ENCODE measurements around the gene VSIG4.
"Not testable (repeated sequence)": the region's sequence is repeated elsewhere in the genome, so short reads cannot be mapped to it uniquely, and the experiment has no call there.

VSIG4 gene

DNA sequence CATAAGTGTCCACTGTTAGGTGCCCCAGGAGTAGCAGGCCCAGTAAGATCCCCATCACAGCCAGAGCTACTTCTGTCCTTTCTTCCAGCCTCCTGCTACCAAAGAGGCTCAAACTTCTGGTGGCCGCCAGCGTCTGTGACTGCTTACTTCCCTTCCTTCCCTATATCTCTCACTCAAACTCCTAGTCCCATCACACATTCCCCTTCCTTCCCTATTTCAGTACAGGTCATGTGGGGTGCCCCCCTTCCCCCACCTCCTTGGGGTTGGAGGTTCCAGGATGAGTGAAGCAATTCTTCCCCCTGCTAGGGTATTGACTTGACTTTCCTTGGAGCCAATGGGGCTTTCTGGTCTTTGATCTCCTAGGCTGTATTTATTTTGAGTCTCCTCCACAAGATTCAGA is at the start of gene VSIG4:
Gene VSIG4 (minus strand): TSS at position 137 of the 400 bp plus-strand sequence. CDS start 82 bp downstream, at position 55.
- H3K36me3 ChIP-seq (ENCODE audit: insufficient read depth, low read length): no peaks in the 10 kb centered on the region
- H2AFZ ChIP-seq (ENCODE audit: low read length, unreplicated experiment): no peak within 1 kb of the TSS

GRCh38 chrX:66076801-66077200 is 36.9 kb upstream of the VSIG4 start:
- Histone ChIP-seq H3K4me3 (ENCODE audit: low read depth, low read length) (no peak overlapping the region), H3K27me3 (ENCODE audit: insufficient read depth, low read length) (no peaks in the 10 kb centered on the region), H3K4me1 (ENCODE audit: control insufficient read depth, insufficient read depth, low read length, unreplicated experiment) (no peaks in the 10 kb centered on the region), H3K79me2 (ENCODE audit: control insufficient read depth, insufficient read depth, low read length, unreplicated experiment) (no peaks in the 10 kb centered on the region), H3K27ac (ENCODE audit: low read depth, low read length) (no peak overlapping the region), H2AFZ (ENCODE audit: low read length, unreplicated experiment) (no peak overlapping the region), H3K36me3 (ENCODE audit: insufficient read depth, low read length) (no peaks in the 10 kb centered on the region)

More for the DNA sequence above, at the start of gene VSIG4:
- H3K27ac ChIP-seq (ENCODE audit: low read depth, low read length): no peak within 1 kb of the TSS
- no peak within 1 kb of the TSS for H3K4me3 ChIP-seq (ENCODE audit: low read depth, low read length)
- H3K79me2 ChIP-seq (ENCODE audit: control insufficient read depth, insufficient read depth, low read length, unreplicated experiment): no peaks in the 10 kb centered on the region
- no peaks in the 10 kb centered on the region for H3K4me1 ChIP-seq (ENCODE audit: control insufficient read depth, insufficient read depth, low read length, unreplicated experiment)
- H3K27me3 ChIP-seq (ENCODE audit: insufficient read depth, low read length): no peaks in the 10 kb centered on the region

- no peak overlapping the region for H2AFZ ChIP-seq (ENCODE audit: low read length, unreplicated experiment)
- no peaks in the 10 kb centered on the region for H3K27me3 ChIP-seq (ENCODE audit: insufficient read depth, low read length)
- H3K4me3 ChIP-seq (ENCODE audit: low read depth, low read length): no peak overlapping the region
- H3K4me1 ChIP-seq (ENCODE audit: control insufficient read depth, insufficient read depth, low read length, unreplicated experiment): no peaks in the 10 kb centered on the region
- no peak overlapping the region for H3K27ac ChIP-seq (ENCODE audit: low read depth, low read length)
- H3K79me2 ChIP-seq (ENCODE audit: control insufficient read depth, insufficient read depth, low read length, unreplicated experiment): no peaks in the 10 kb centered on the region
- no peaks in the 10 kb centered on the region for H3K36me3 ChIP-seq (ENCODE audit: insufficient read depth, low read length)
Measured at GRCh38 chrX:66074920-66075879, 35.3 kb upstream of the VSIG4 start.

GRCh38 chrX:66071126-66071525 is 31.2 kb upstream of the VSIG4 start:
- no peaks in the 10 kb centered on the region for H3K4me1 ChIP-seq (ENCODE audit: control insufficient read depth, insufficient read depth, low read length, unreplicated experiment)
- no peaks in the 10 kb centered on the region for H3K27me3 ChIP-seq (ENCODE audit: insufficient read depth, low read length)
- no peaks in the 10 kb centered on the region for H3K79me2 ChIP-seq (ENCODE audit: control insufficient read depth, insufficient read depth, low read length, unreplicated experiment)
- H2AFZ ChIP-seq (ENCODE audit: low read length, unreplicated experiment): no peak overlapping the region
- no peak overlapping the region for H3K27ac ChIP-seq (ENCODE audit: low read depth, low read length)
- H3K36me3 ChIP-seq (ENCODE audit: insufficient read depth, low read length): no peaks in the 10 kb centered on the region
- H3K4me3 ChIP-seq (ENCODE audit: low read depth, low read length): no peak overlapping the region

DNA sequence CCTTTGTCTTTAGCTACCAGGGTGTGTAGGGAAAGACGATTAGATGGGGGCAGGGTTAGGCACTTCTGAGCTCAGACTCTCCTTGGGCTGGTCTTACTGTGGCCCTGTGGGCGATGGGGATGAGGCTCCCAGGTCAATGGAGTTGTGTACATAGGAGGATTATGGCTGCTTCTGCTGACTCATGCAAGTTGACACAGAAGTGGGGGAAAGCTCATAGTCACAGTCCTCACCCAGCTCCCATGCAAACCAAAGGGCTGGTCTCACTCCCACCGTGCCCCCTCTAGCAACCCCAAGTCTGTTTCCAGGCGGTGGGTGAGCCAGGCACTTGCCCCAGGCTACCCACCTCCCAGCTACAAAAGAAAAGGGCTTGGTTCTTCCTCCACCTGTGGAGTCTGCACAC is 24.4 kb upstream of the VSIG4 start:
- Histone ChIP-seq H3K4me3 (ENCODE audit: low read depth, low read length) (no peak overlapping the region), H3K27ac (ENCODE audit: low read depth, low read length) (no peak overlapping the region), H2AFZ (ENCODE audit: low read length, unreplicated experiment) (no peak overlapping the region), H3K36me3 (ENCODE audit: insufficient read depth, low read length) (no peaks in the 10 kb centered on the region), H3K4me1 (ENCODE audit: control insufficient read depth, insufficient read depth, low read length, unreplicated experiment) (no peaks in the 10 kb centered on the region), H3K79me2 (ENCODE audit: control insufficient read depth, insufficient read depth, low read length, unreplicated experiment) (no peaks in the 10 kb centered on the region), H3K27me3 (ENCODE audit: insufficient read depth, low read length) (no peaks in the 10 kb centered on the region)

- not testable (repeated sequence) for H3K79me2 ChIP-seq (ENCODE audit: control insufficient read depth, insufficient read depth, low read length, unreplicated experiment); H3K4me1 ChIP-seq (ENCODE audit: control insufficient read depth, insufficient read depth, low read length, unreplicated experiment); H2AFZ ChIP-seq (ENCODE audit: low read length, unreplicated experiment); H3K36me3 ChIP-seq (ENCODE audit: insufficient read depth, low read length); H3K27ac ChIP-seq (ENCODE audit: low read depth, low read length); H3K27me3 ChIP-seq (ENCODE audit: insufficient read depth, low read length); H3K4me3 ChIP-seq (ENCODE audit: low read depth, low read length)
Measured at GRCh38 chrX:66057019-66057418, 17.1 kb upstream of the VSIG4 start.

GRCh38 chrX:66054978-66055377 is 15.1 kb upstream of the VSIG4 start:
- Histone ChIP-seq H3K27ac (ENCODE audit: low read depth, low read length) (no peak overlapping the region), H3K79me2 (ENCODE audit: control insufficient read depth, insufficient read depth, low read length, unreplicated experiment) (no peaks in the 10 kb centered on the region), H3K4me1 (ENCODE audit: control insufficient read depth, insufficient read depth, low read length, unreplicated experiment) (no peaks in the 10 kb centered on the region), H2AFZ (ENCODE audit: low read length, unreplicated experiment) (no peak overlapping the region), H3K27me3 (ENCODE audit: insufficient read depth, low read length) (no peaks in the 10 kb centered on the region), H3K4me3 (ENCODE audit: low read depth, low read length) (no peak overlapping the region), H3K36me3 (ENCODE audit: insufficient read depth, low read length) (no peaks in the 10 kb centered on the region)

DNA sequence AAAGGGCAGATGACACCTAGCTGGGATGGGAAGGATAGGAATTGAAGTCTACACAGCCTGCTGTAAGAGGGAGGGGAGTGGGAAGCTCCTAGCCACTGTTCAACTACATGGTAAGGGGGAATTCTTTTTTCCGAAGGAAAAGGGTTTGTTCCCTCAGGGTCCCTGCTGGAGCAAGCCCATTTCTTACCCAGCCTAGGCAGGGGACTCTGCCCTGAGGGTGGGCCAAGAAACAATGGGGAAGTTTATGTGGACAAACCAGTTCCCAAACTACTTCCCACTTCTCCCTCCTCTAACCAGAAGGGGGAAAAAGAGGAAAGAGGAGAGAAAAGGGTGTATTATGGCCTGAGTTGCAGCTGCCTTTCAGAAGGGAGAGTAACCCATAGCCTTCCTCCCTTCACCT is 13.5 kb upstream of the VSIG4 start:
- no peaks in the 10 kb centered on the region for H3K36me3 ChIP-seq (ENCODE audit: insufficient read depth, low read length)
- no peak overlapping the region for H3K27ac ChIP-seq (ENCODE audit: low read depth, low read length)
- H3K27me3 ChIP-seq (ENCODE audit: insufficient read depth, low read length): no peaks in the 10 kb centered on the region
- H2AFZ ChIP-seq (ENCODE audit: low read length, unreplicated experiment): no peak overlapping the region
- H3K79me2 ChIP-seq (ENCODE audit: control insufficient read depth, insufficient read depth, low read length, unreplicated experiment): no peaks in the 10 kb centered on the region
- H3K4me3 ChIP-seq (ENCODE audit: low read depth, low read length): no peak overlapping the region
- H3K4me1 ChIP-seq (ENCODE audit: control insufficient read depth, insufficient read depth, low read length, unreplicated experiment): no peaks in the 10 kb centered on the region

GRCh38 chrX:66051980-66052379 is 12.1 kb upstream of the VSIG4 start:
- Histone ChIP-seq H3K27me3 (ENCODE audit: insufficient read depth, low read length) (no peaks in the 10 kb centered on the region), H3K79me2 (ENCODE audit: control insufficient read depth, insufficient read depth, low read length, unreplicated experiment) (no peaks in the 10 kb centered on the region), H2AFZ (ENCODE audit: low read length, unreplicated experiment) (no peak overlapping the region), H3K36me3 (ENCODE audit: insufficient read depth, low read length) (no peaks in the 10 kb centered on the region), H3K4me3 (ENCODE audit: low read depth, low read length) (no peak overlapping the region), H3K4me1 (ENCODE audit: control insufficient read depth, insufficient read depth, low read length, unreplicated experiment) (no peaks in the 10 kb centered on the region), H3K27ac (ENCODE audit: low read depth, low read length) (no peak overlapping the region)

GRCh38 chrX:66050140-66050569 is 10.3 kb upstream of the VSIG4 start:
- H3K4me1 ChIP-seq (ENCODE audit: control insufficient read depth, insufficient read depth, low read length, unreplicated experiment): no peaks in the 10 kb centered on the region
- no peaks in the 10 kb centered on the region for H3K79me2 ChIP-seq (ENCODE audit: control insufficient read depth, insufficient read depth, low read length, unreplicated experiment)
- H3K27ac ChIP-seq (ENCODE audit: low read depth, low read length): no peak overlapping the region
- H3K4me3 ChIP-seq (ENCODE audit: low read depth, low read length): no peak overlapping the region
- no peaks in the 10 kb centered on the region for H3K36me3 ChIP-seq (ENCODE audit: insufficient read depth, low read length)
- H2AFZ ChIP-seq (ENCODE audit: low read length, unreplicated experiment): no peak overlapping the region
- no peaks in the 10 kb centered on the region for H3K27me3 ChIP-seq (ENCODE audit: insufficient read depth, low read length)

GRCh38 chrX:66049056-66049455 is 9.2 kb upstream of the VSIG4 start:
- Histone ChIP-seq H2AFZ (ENCODE audit: low read length, unreplicated experiment) (no peak overlapping the region), H3K79me2 (ENCODE audit: control insufficient read depth, insufficient read depth, low read length, unreplicated experiment) (no peaks in the 10 kb centered on the region), H3K4me1 (ENCODE audit: control insufficient read depth, insufficient read depth, low read length, unreplicated experiment) (no peaks in the 10 kb centered on the region), H3K4me3 (ENCODE audit: low read depth, low read length) (no peak overlapping the region), H3K36me3 (ENCODE audit: insufficient read depth, low read length) (no peaks in the 10 kb centered on the region), H3K27me3 (ENCODE audit: insufficient read depth, low read length) (no peaks in the 10 kb centered on the region), H3K27ac (ENCODE audit: low read depth, low read length) (no peak overlapping the region)

Data from ACC112 (cell line).